ENCODE results near the gene SLC41A2. TPM values are rescaled to one million over a fixed set of nuclear protein-coding genes. Genes with fewer than 3 reads are reported as not detected.

SLC41A2 gene
- total and polyA plus RNA-seq, 9 of the 15 experiments (the other 6 are each of a cell fraction or from before 2014, with no cell fraction given): 0.01 to 0.89 (median 0.16) TPM; not detected in 1

GRCh38 chr12:104909761-104910160 lies 48.3 kb downstream of the SLC41A2 start:
- POLR2A ChIA-PET: no interaction called here
- H3K36me3 ChIP-seq (ENCODE audit: control insufficient read depth, insufficient read depth, low read length): no peaks in the 10 kb centered on the region

More at GRCh38 chr12:104909761-104910160, 48.3 kb downstream of the SLC41A2 start:
- no TSS peak for BruUV-seq (replicated peaks)
- 0% methylated on average over 2 of the region's 2 CpGs for WGBS (ENCODE audit: insufficient coverage, low coverage, missing lambda C conversion rate)
- no peak overlapping the region for H2AFZ ChIP-seq (ENCODE audit: low read depth, low read length)
- peaks cover 3% of the 10 kb centered on the region for H3K9me1 ChIP-seq (ENCODE audit: control insufficient read depth, insufficient read depth, low read length)
- no peak overlapping the region for H3K27ac ChIP-seq (ENCODE audit: extremely low read depth, low read depth, low read length)
- H4K20me1 ChIP-seq (replicated peaks; ENCODE audit: control insufficient read depth, insufficient read depth, low read length): no peaks in the 10 kb centered on the region
- H3K9me3 ChIP-seq (replicated peaks; ENCODE audit: control insufficient read depth, insufficient read depth, low read depth, low read length): no peaks in the 10 kb centered on the region
- in situ Hi-C loops (cut with MboI): no loop called here
- FAIRE-seq (no peak), ATAC-seq (no peak), DNase-seq (ENCODE audit: extremely low read depth in 1 of 4, low spot score in 3 of 4) (no peak)
- no peaks in the 10 kb centered on the region; a peak in 1 of 5 replicates for H3K4me1 ChIP-seq (replicated peaks in 1 of 2; ENCODE audit: control insufficient read depth in 2 of 2, insufficient read depth in 2 of 2, low read length in 2 of 2)
- H3K79me2 ChIP-seq (ENCODE audit: control insufficient read depth, insufficient read depth, low read length): no peaks in the 10 kb centered on the region
- no peak overlapping the region for H3K4me2 ChIP-seq (ENCODE audit: insufficient read depth, low read length)
- no peak overlapping the region for H3K4me3 ChIP-seq
- no peak for TF ChIP-seq HINFP (tag; conservative IDR thresholded peaks at IDR 0.05; ENCODE audit: low read depth)
- TF ChIP-seq MTA2 (IDR thresholded peaks at IDR 0.05; ENCODE audit: low read depth): no peak
- TF ChIP-seq BHLHE40 (IDR thresholded peaks at IDR 0.05; ENCODE audit: low read length): no peak
- TF ChIP-seq SRSF7 (optimal IDR thresholded peaks at IDR 0.05; ENCODE audit: low read depth, low read length): no peak
- no peak for TF ChIP-seq MCM5 (IDR thresholded peaks at IDR 0.05; ENCODE audit: low read depth)
- TF ChIP-seq ZNF766 (CRISPR knock-in tag; conservative IDR thresholded peaks at IDR 0.05): no peak
- TF ChIP-seq SAFB (IDR thresholded peaks at IDR 0.05; ENCODE audit: borderline replicate concordance, low read depth, low read length): no peak
- TF ChIP-seq MECOM (CRISPR knock-in tag; IDR thresholded peaks at IDR 0.05): no peak
- TF ChIP-seq MCM7 (IDR thresholded peaks at IDR 0.05): no peak
- TF ChIP-seq ZNF507 (tag; conservative IDR thresholded peaks at IDR 0.05): no peak
- CTCF ChIA-PET (ENCODE audit: low intra/inter-chr PET ratio): no interaction called here
- no peak overlapping the region for H3K9ac ChIP-seq (ENCODE audit: insufficient read depth in 1 of 2, low read depth in 2 of 2, low read length in 2 of 2)
- peaks cover 10 to 11% of the 10 kb centered on the region in 2 experiments; a peak in 3 of 5 replicates for H3K27me3 ChIP-seq (ENCODE audit: control insufficient read depth in 2 of 2, insufficient read depth in 2 of 2, low read length in 2 of 2)
- intact Hi-C loops (cut with micrococcal nuclease): no loop called here

Other genes with a start within 250 kb of the SLC41A2 start
- 36.2 and 38.5 TPM in 2 replicates for gene NOPCHAP1, start 28.0 kb upstream of the SLC41A2 start, total RNA-seq (2014; rRNA removed)
- gene NOPCHAP1, start 28.0 kb upstream of the SLC41A2 start, total RNA-seq (2014; rRNA removed; fragmentation: Illumina TruSeq; extraction: Trizol): 39.9 and 43.8 TPM in 2 replicates
- gene NOPCHAP1, start 28.0 kb upstream of the SLC41A2 start, total RNA-seq (2015; rRNA removed; fragmentation: Illumina TruSeq; extraction: Trizol): 30.3 and 32.0 TPM in 2 replicates
- gene NOPCHAP1, start 28.0 kb upstream of the SLC41A2 start, total RNA-seq (2021): 32.7 and 35.1 TPM in 2 replicates
- 14.7 and 19.4 TPM in 2 replicates for gene NOPCHAP1, start 28.0 kb upstream of the SLC41A2 start, polyA plus RNA-seq (2011; rRNA removed)
- gene NOPCHAP1, start 28.0 kb upstream of the SLC41A2 start, polyA plus RNA-seq (2014; fragmentation: Illumina TruSeq; extraction: Trizol): 33.4 and 37.9 TPM in 2 replicates
- 100 to 1,000 TPM in 1 of 2 experiments, 10 to 100 TPM in 1; 98.7 to 108 TPM for gene NOPCHAP1, start 28.0 kb upstream of the SLC41A2 start, polyA plus RNA-seq (2014; fragmentation: Nextera tagmentation; extraction: Ambion mirVana)
- 19.7 and 22.3 TPM in 2 replicates for gene NOPCHAP1, start 28.0 kb upstream of the SLC41A2 start, polyA plus RNA-seq (2014; rRNA removed)
- 3.8 and 5.1 TPM in 2 replicates for gene ALDH1L2, start 126.2 kb upstream of the SLC41A2 start, total RNA-seq (2014; rRNA removed)
- 7.3 and 8.0 TPM in 2 replicates for gene ALDH1L2, start 126.2 kb upstream of the SLC41A2 start, total RNA-seq (2014; rRNA removed; fragmentation: Illumina TruSeq; extraction: Trizol)
- 0.60 and 1.1 TPM in 2 replicates for gene ALDH1L2, start 126.2 kb upstream of the SLC41A2 start, total RNA-seq (2015; rRNA removed; fragmentation: Illumina TruSeq; extraction: Trizol)
- gene ALDH1L2, start 126.2 kb upstream of the SLC41A2 start, total RNA-seq (2021): 9.2 and 9.6 TPM in 2 replicates
- gene ALDH1L2, start 126.2 kb upstream of the SLC41A2 start, polyA plus RNA-seq (2011; rRNA removed): 1.5 and 5.9 TPM in 2 replicates
- 8.9 and 9.9 TPM in 2 replicates for gene ALDH1L2, start 126.2 kb upstream of the SLC41A2 start, polyA plus RNA-seq (2014; fragmentation: Illumina TruSeq; extraction: Trizol)
- gene ALDH1L2, start 126.2 kb upstream of the SLC41A2 start, polyA plus RNA-seq (2014; fragmentation: Nextera tagmentation; extraction: Ambion mirVana): 1 to 10 TPM; 1.4 to 1.7 TPM
- gene ALDH1L2, start 126.2 kb upstream of the SLC41A2 start, polyA plus RNA-seq (2014; rRNA removed): 8.2 and 8.9 TPM in 2 replicates
- gene WASHC4, start 149.4 kb upstream of the SLC41A2 start, total RNA-seq (2014; rRNA removed): 18.2 and 21.1 TPM in 2 replicates
- 36.2 and 39.5 TPM in 2 replicates for gene WASHC4, start 149.4 kb upstream of the SLC41A2 start, total RNA-seq (2014; rRNA removed; fragmentation: Illumina TruSeq; extraction: Trizol)
- 32.1 and 38.5 TPM in 2 replicates for gene WASHC4, start 149.4 kb upstream of the SLC41A2 start, total RNA-seq (2015; rRNA removed; fragmentation: Illumina TruSeq; extraction: Trizol)
- gene WASHC4, start 149.4 kb upstream of the SLC41A2 start, total RNA-seq (2021): 24.1 and 25.4 TPM in 2 replicates
- gene WASHC4, start 149.4 kb upstream of the SLC41A2 start, polyA plus RNA-seq (2011; rRNA removed): 18.7 and 28.2 TPM in 2 replicates
- gene WASHC4, start 149.4 kb upstream of the SLC41A2 start, polyA plus RNA-seq (2014; fragmentation: Illumina TruSeq; extraction: Trizol): 16.9 and 21.3 TPM in 2 replicates
- 10 to 100 TPM; 12.5 to 13.3 TPM for gene WASHC4, start 149.4 kb upstream of the SLC41A2 start, polyA plus RNA-seq (2014; fragmentation: Nextera tagmentation; extraction: Ambion mirVana)
- 13.9 and 23.2 TPM in 2 replicates for gene WASHC4, start 149.4 kb upstream of the SLC41A2 start, polyA plus RNA-seq (2014; rRNA removed)

All from K562 (cell line).